Measurements from ENCODE around the gene FKBP14. TPM values are rescaled to one million over a fixed set of nuclear protein-coding genes. Genes with fewer than 3 reads are reported as not detected.

Gene FKBP14
- total and polyA plus RNA-seq, 9 of the 15 experiments (the other 6 are each of a cell fraction or from before 2014, with no cell fraction given), result 5.3 to 27.9 (median 14.3) TPM

DNA sequence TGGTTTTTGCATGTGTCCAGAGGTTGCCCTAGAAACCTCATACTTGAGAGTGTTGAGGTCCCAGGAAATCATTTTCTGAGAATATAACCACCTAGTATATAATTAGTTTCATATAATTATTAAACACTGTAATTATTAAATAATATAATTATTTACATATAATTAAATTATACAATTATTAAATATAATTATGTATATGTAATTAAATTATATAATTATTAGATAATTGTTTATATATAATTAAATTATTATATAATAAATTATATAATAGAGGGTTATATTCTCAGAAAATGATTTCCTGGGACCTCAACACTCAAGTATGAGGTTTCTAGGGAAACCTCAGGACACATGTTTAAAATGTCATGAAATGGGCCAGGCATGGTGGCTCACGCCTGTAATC lies 64.5 kb downstream of the FKBP14 start:
- Histone ChIP-seq H3K9me1 (ENCODE audit: control insufficient read depth, insufficient read depth, low read length) (no peaks in the 10 kb centered on the region), H3K9me3 (replicated peaks; ENCODE audit: control insufficient read depth, insufficient read depth, low read depth, low read length) (no peaks in the 10 kb centered on the region)
- WGBS (ENCODE audit: insufficient coverage, low coverage, missing lambda C conversion rate), result 12% methylated on average over 1 of the region's 1 CpG
- TF ChIP-seq POLR2G (IDR thresholded peaks at IDR 0.05; ENCODE audit: low read depth, low read length), result no peak
- no peak for TF ChIP-seq FOXJ2 (tag; IDR thresholded peaks at IDR 0.05)
- TF ChIP-seq SIRT6 (IDR thresholded peaks at IDR 0.05; ENCODE audit: low read depth, low read length), result no peak
- no peak for TF ChIP-seq TAF1 (IDR thresholded peaks at IDR 0.05; ENCODE audit: control insufficient read depth, extremely low read depth, insufficient read depth, low read length, severe bottlenecking)
- no peak for TF ChIP-seq HMG20B (CRISPR knock-in tag; IDR thresholded peaks at IDR 0.05)
- no peak for TF ChIP-seq ZNF324 (CRISPR knock-in tag; IDR thresholded peaks at IDR 0.05)
- TF ChIP-seq, protein P1, sequence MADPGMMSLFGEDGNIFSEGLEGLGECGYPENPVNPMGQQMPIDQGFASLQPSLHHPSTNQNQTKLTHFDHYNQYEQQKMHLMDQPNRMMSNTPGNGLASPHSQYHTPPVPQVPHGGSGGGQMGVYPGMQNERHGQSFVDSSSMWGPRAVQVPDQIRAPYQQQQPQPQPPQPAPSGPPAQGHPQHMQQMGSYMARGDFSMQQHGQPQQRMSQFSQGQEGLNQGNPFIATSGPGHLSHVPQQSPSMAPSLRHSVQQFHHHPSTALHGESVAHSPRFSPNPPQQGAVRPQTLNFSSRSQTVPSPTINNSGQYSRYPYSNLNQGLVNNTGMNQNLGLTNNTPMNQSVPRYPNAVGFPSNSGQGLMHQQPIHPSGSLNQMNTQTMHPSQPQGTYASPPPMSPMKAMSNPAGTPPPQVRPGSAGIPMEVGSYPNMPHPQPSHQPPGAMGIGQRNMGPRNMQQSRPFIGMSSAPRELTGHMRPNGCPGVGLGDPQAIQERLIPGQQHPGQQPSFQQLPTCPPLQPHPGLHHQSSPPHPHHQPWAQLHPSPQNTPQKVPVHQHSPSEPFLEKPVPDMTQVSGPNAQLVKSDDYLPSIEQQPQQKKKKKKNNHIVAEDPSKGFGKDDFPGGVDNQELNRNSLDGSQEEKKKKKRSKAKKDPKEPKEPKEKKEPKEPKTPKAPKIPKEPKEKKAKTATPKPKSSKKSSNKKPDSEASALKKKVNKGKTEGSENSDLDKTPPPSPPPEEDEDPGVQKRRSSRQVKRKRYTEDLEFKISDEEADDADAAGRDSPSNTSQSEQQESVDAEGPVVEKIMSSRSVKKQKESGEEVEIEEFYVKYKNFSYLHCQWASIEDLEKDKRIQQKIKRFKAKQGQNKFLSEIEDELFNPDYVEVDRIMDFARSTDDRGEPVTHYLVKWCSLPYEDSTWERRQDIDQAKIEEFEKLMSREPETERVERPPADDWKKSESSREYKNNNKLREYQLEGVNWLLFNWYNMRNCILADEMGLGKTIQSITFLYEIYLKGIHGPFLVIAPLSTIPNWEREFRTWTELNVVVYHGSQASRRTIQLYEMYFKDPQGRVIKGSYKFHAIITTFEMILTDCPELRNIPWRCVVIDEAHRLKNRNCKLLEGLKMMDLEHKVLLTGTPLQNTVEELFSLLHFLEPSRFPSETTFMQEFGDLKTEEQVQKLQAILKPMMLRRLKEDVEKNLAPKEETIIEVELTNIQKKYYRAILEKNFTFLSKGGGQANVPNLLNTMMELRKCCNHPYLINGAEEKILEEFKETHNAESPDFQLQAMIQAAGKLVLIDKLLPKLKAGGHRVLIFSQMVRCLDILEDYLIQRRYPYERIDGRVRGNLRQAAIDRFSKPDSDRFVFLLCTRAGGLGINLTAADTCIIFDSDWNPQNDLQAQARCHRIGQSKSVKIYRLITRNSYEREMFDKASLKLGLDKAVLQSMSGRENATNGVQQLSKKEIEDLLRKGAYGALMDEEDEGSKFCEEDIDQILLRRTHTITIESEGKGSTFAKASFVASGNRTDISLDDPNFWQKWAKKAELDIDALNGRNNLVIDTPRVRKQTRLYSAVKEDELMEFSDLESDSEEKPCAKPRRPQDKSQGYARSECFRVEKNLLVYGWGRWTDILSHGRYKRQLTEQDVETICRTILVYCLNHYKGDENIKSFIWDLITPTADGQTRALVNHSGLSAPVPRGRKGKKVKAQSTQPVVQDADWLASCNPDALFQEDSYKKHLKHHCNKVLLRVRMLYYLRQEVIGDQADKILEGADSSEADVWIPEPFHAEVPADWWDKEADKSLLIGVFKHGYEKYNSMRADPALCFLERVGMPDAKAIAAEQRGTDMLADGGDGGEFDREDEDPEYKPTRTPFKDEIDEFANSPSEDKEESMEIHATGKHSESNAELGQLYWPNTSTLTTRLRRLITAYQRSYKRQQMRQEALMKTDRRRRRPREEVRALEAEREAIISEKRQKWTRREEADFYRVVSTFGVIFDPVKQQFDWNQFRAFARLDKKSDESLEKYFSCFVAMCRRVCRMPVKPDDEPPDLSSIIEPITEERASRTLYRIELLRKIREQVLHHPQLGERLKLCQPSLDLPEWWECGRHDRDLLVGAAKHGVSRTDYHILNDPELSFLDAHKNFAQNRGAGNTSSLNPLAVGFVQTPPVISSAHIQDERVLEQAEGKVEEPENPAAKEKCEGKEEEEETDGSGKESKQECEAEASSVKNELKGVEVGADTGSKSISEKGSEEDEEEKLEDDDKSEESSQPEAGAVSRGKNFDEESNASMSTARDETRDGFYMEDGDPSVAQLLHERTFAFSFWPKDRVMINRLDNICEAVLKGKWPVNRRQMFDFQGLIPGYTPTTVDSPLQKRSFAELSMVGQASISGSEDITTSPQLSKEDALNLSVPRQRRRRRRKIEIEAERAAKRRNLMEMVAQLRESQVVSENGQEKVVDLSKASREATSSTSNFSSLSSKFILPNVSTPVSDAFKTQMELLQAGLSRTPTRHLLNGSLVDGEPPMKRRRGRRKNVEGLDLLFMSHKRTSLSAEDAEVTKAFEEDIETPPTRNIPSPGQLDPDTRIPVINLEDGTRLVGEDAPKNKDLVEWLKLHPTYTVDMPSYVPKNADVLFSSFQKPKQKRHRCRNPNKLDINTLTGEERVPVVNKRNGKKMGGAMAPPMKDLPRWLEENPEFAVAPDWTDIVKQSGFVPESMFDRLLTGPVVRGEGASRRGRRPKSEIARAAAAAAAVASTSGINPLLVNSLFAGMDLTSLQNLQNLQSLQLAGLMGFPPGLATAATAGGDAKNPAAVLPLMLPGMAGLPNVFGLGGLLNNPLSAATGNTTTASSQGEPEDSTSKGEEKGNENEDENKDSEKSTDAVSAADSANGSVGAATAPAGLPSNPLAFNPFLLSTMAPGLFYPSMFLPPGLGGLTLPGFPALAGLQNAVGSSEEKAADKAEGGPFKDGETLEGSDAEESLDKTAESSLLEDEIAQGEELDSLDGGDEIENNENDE (IDR thresholded peaks at IDR 0.05; ENCODE audit: low read depth, low read length), result no peak
- no peak for TF ChIP-seq ZNF785 (CRISPR knock-in tag; IDR thresholded peaks at IDR 0.05)
- no peak for TF ChIP-seq ZNF707 (CRISPR knock-in tag; conservative IDR thresholded peaks at IDR 0.05)
- TF ChIP-seq XRCC4 (IDR thresholded peaks at IDR 0.05; ENCODE audit: extremely low read depth, insufficient read depth, insufficient read length), result no peak
- no peak for TF ChIP-seq KAT2B (IDR thresholded peaks at IDR 0.05; ENCODE audit: low read depth, low read length)
- no peak for TF ChIP-seq RFX7 (CRISPR knock-in tag; IDR thresholded peaks at IDR 0.05)
- TF ChIP-seq FOXK1 (CRISPR knock-in tag; IDR thresholded peaks at IDR 0.05; ENCODE audit: borderline replicate concordance), result no peak

More for the DNA sequence above, 64.5 kb downstream of the FKBP14 start:
- Histone ChIP-seq H3K36me3 (ENCODE audit: control insufficient read depth, insufficient read depth, low read length) (no peaks in the 10 kb centered on the region), H3K9ac (ENCODE audit: insufficient read depth in 1 of 2, low read depth in 2 of 2, low read length in 2 of 2) (no peak overlapping the region), H4K20me1 (replicated peaks; ENCODE audit: control insufficient read depth, insufficient read depth, low read length) (no peaks in the 10 kb centered on the region), H3K4me1 (replicated peaks in 1 of 2; ENCODE audit: control insufficient read depth in 2 of 2, insufficient read depth in 2 of 2, low read length in 2 of 2) (no peaks in the 10 kb centered on the region), H3K27ac (ENCODE audit: extremely low read depth, low read depth, low read length) (no peak overlapping the region), H3K4me2 (ENCODE audit: insufficient read depth, low read length) (no peak overlapping the region), H3K27me3 (ENCODE audit: control insufficient read depth in 2 of 2, insufficient read depth in 2 of 2, low read length in 2 of 2) (peaks cover 0 to 15% of the 10 kb centered on the region in 2 experiments; a peak in 3 of 5 replicates), H3K4me3 (no peak overlapping the region), H3K79me2 (ENCODE audit: control insufficient read depth, insufficient read depth, low read length) (no peaks in the 10 kb centered on the region), H2AFZ (ENCODE audit: low read depth, low read length) (no peak overlapping the region)
- ATAC-seq (no peak), FAIRE-seq (no peak), DNase-seq (ENCODE audit: extremely low read depth in 1 of 4, low spot score in 3 of 4) (no peak)
- in situ Hi-C loops (cut with MboI) (no loop called here), intact Hi-C loops (cut with micrococcal nuclease) (no loop called here)
- CTCF ChIA-PET (ENCODE audit: low intra/inter-chr PET ratio), result no interaction called here
- no TSS peak for BruUV-seq (replicated peaks)
- POLR2A ChIA-PET, result no interaction called here
